NOMO-1 treated with DMSO at 0.1 percent for 48 hours (cell line): ENCODE results near the gene ABI3.

Experiments
- DNase-seq: peaks from one replicate; lab custom pipeline; 2025; ENCODE audit not compliant: unreplicated experiment; lab: John Stamatoyannopoulos, UW

ABI3 gene

GRCh38 chr17:49224198-49224996, 13.9 kb downstream of the ABI3 start:
- no peak for DNase-seq

GRCh38 chr17:49224997-49225337, 14.5 kb downstream of the ABI3 start:
- DNase-seq: no peak

DNA sequence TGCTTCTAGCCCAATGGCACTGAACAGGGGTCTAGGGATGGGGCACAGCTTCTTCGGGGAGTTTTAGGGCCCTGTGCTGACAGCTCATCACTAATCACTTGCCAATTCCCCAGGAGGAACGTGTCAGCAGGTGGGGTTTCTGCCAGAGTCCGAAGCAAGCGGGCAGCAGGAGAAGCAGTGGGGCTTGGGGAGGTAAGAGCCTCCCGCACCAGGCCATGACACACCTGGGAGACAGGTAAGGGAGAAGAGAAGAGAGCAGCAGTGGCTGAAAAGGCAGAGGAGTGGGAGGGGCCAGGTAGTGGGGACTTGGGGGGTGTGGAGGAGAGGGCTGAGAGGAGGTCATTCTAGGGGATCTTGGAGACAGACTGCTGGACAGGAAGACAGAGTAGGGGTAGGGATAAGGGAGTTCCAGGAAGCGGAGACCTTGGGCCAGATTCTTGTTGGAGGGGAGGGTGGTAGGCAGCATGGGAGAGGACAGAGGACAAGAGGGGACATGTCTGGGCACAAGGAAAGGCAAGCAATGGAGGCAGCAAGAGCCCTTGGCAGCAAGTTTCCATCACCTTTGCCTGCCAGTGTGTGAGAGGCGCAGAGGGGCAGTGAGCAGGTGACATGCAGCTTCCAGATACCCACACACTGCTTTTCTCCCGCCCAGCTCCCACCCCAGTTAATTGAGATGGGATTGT, 15.2 kb downstream of the ABI3 start:
- DNase-seq: no peak

DNA sequence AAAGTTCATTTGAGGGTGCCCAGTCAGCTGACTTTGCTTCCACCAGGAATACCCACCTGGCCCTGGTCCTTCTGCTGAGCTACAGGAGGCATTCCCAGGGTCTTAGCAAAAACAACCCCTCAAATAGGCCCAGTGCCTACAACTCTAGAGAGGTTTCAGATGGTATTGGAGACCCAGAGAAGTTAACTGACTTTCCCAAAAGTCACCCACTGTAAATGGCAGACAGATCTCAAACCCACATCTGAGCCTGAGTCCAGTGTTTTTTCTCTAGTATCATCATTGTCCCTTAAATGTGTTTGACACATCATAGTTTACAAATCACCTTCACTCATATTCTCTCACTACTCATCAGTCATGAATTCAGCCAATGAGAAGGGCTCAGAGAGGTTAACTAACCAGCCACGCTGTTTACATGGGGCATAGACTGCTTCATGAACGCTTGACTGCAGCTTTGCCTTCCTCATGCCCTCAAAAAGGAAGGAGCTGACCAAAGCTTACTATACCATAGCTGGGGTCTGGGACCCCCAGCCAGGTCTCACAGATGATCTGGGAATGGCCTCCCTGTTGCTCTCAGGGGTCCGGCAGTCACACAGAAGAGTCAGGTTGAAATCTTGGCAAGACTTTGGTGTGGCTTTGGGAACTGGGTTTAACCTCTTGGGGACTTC, 16.4 kb downstream of the ABI3 start:
- DNase-seq: no peak

- peak; percentile 63 for DNase-seq
These were observed 17.1 kb downstream of the ABI3 start for GRCh38 chr17:49227436-49228261.

- DNase-seq: no peak
These were observed 18.7 kb downstream of the ABI3 start for GRCh38 chr17:49229076-49229804.

DNA sequence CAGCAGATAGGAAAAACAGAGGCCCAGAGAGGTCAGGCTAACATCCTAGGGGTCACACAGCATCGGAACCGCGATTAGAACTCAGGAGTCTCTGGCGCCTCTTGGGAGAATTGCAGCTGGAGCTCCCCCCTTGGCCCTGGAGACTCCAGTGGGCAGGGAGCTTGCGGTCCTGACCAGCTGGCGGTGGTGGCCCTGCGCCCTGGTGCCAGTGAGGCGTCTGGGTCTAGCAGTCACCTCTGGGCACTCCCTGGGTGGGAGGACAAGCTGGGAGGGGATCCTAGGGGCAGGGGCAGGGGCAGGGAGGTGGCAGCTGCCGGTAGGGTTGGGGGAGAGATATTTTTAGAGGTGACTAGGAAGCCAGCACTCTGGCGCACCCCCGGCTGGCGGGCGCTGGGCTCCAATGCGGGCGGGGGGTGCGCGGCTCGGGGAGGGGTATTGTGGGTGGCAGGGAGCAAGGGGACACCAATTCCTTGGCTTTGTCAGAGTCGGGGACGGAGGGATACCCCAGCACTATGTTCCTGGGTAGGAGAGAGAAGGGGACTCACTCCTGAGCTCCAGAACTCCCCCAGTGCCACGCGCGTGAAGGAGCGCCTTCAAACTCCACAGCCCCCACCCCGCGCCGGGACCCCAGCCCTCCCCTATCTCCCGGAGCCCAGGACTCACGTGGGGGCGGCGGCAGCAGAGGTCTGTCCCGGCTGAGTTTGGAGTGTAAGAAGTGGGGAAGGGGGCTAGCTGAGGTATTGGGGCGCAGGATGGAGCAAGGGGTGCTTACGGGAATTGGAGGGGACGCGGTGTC, 19.5 kb downstream of the ABI3 start:
- DNase-seq: no peak

GRCh38 chr17:49230636-49231562, 20.4 kb downstream of the ABI3 start, which contains the start of gene PHOSPHO1:
Gene PHOSPHO1 (minus strand): TSS chr17:49230787. CDS start chr17:49226691, 4,096 bp downstream.
- DNase-seq: peak; percentile 79

- DNase-seq: no peak
These were observed 21.0 kb downstream of the ABI3 start for GRCh38 chr17:49231563-49231894.

DNA sequence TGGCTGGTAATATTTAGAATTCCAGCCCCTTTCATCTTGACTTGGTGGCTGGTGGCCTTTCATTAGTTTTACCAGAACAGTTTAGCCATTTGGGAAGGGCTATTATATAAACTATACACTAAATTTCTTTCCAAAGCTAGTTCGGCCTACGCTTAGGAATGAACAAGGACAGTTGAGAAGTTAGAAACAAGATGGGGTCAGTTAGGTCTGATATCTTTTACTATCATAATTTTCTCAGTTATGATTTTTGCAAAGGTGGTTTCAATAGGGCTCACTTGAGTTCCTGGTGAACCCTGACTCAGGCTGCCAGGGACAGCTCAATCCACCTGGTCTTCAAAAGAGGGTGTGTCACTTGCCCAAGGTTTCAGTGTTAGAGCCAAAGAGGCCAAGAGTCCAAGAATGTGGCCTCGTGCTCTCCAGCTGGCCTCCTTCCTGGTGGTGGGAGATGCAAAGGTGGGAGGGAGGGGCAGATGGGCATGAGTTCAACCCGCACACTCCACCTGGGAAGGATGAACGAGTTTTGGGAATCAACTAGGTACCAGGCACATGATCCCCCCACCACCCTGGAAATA, 24.1 kb downstream of the ABI3 start:
- no peak for DNase-seq

GRCh38 chr17:49235896-49236295, 25.4 kb downstream of the ABI3 start:
- DNase-seq: no peak

DNA sequence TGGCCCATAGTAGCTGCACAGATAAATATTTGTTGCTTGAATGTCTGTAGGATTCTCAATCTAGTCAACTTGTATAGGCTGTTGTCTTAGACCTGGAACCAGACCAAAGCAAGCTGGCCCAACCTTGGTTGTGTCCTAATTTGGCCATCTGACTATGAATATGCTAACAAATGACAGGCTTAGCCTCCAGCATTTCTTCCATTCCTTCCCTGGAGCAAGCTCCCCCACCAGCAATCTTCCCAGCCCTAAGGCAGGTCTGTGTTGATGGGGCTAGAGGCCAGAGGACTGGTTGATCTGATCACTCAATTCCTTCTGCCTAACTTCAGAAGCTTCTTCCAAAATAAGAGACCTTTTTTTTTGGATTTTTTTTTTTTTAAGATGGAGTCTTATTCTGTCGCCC, 29.5 kb downstream of the ABI3 start:
- DNase-seq: no peak

DNA sequence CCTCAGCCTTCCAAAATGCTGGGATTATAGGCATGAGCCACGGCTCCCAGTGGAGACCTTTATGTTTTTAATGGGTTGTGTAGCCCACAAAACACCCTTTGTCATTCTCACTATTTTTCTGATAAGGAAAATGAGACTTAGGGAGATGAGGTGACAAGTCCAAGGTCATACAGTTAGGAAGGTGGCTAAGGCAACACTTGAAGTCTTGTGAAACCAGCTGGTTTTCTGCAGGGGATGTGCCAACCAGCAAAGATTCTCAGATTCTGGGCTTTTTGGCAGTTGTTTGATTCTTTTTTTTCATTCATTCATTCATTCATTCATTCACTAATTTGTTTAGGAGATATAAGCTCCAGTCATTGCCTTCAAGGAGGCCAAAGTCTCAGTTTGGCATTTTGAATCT, 30.1 kb downstream of the ABI3 start:
- no peak for DNase-seq

DNA sequence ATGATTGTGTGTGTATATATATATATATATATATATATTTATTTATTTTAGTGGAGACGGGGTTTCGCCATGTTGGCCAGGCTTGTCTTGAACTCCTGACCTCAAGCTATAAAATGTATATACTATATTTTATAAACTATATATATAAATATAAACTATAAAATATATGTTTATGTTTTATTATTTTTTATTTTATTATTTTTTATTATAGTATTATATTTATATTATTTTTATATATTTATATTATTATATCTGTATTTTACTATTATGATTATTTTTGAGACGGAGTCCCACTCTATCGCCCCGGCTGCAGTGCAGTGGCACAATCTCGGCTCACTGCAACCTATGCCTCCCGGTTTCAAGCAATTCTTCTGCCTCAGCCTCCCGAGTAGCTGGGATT, 30.5 kb downstream of the ABI3 start:
- DNase-seq: no peak

DNA sequence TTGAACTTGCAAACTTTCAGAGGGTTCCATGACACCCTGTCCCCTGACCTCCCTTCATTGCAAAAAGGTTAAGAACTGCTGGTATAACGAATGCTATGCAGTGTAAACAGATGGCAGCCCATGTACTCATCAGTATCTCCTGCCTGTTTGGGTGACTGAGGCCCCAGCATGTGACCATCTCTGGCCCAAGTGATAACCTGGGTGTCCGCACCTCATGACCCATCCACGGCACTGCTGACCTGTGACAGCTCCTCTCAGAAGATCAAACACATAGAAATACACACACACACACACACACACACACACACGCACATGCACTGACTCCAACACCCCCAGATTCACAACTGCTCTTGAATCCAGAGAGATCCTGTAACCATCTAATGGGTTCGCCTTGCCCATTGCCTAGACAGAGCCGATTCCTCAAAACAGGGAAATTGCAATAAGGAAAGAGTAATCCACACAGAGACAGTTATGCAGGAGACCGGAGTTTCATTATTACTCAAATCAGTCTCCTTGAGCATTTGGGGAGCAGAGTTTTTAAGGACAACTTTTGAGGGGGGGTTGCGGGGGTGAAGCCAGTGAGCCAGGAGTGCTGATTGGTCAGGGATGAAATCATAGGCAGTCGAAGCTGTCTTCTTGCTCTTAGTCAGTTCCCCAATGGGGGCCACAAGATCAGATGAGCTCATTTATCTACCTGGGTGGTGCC, 31.3 kb downstream of the ABI3 start:
- no peak for DNase-seq

GRCh38 chr17:49242813-49243212, 32.3 kb downstream of the ABI3 start:
- DNase-seq: no peak

DNA sequence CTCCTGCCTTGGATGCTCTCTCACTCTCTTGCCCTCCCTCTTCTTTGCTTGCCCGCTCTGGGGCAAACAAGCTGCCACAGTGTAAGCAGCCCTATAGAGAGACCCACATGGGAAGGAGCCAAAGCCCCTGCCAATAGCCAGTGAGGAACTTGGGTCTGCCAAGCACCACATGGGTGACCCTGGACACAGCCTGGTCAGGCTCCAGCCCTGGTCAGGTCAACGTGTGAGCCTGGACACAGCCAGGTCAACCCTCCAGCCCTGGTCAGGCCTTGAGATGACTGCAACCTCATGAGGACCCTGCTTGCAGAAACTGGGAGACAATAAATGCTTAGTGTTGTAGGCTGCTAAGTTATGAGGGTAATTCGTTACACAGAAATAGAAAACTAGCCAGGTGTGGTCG, 34.3 kb downstream of the ABI3 start:
- DNase-seq: no peak

- DNase-seq: no peak
These were observed 37.4 kb downstream of the ABI3 start for GRCh38 chr17:49247944-49248343.
